Aorta (tissue), 5 donors: ENCODE data around the gene DDIAS. TPM values are rescaled to one million over a fixed set of nuclear protein-coding genes. Genes with fewer than 3 reads are reported as not detected.

Experiments used
- ATAC-seq: fragments of 200-7000 bp; cut with Tn5 transposase; one replicate; pipeline ENCODE4 v1.9.1; 2022; ENCODE audit warnings: moderate library complexity; ENCODE audit not compliant: low FRiP score
- DNase-seq, 2 donors: peaks; one replicate each; pipeline ENCODE4 v3.0.0-alpha.2; 2020
- H3K27ac ChIP-seq, 2 donors: one replicate each; pipeline ENCODE4 v1.5.1; 2013; ENCODE audit warnings: low read length in 2 of 2, mild to moderate bottlenecking in 2 of 2, moderate library complexity in 2 of 2, control low read depth in 1 of 2, inconsistent platforms in 1 of 2, low read depth in 1 of 2
- H3K27me3 ChIP-seq, 2 donors: one replicate each; pipeline ENCODE4 v1.6.1; 2013; ENCODE audit warnings: control low read depth in 1 of 2, low read length in 1 of 2, mild to moderate bottlenecking in 1 of 2, moderate library complexity in 1 of 2; ENCODE audit not compliant: insufficient read depth in 2 of 2, control insufficient read depth in 1 of 2
- H3K36me3 ChIP-seq, 2 donors: one replicate each; pipeline ENCODE4 v1.6.1; 2013; ENCODE audit warnings: control low read depth in 1 of 2, low read length in 1 of 2, mild to moderate bottlenecking in 1 of 2; ENCODE audit not compliant: insufficient read depth in 2 of 2, control insufficient read depth in 1 of 2
- H3K4me1 ChIP-seq, 2 donors: one replicate each; pipeline ENCODE4 v1.6.1; 2013; ENCODE audit warnings: low read length in 2 of 2, control low read depth in 1 of 2, mild to moderate bottlenecking in 1 of 2, moderate library complexity in 1 of 2; ENCODE audit not compliant: insufficient read depth in 2 of 2, control insufficient read depth in 1 of 2
- H3K4me3 ChIP-seq, 2 donors: one replicate each; pipeline ENCODE4 v1.5.1; 2013; ENCODE audit warnings: low read length in 2 of 2, control low read depth in 1 of 2, mild to moderate bottlenecking in 1 of 2
- H3K9me3 ChIP-seq: one replicate; pipeline ENCODE4 v1.6.1; 2013; ENCODE audit warnings: mild to moderate bottlenecking, low read length; ENCODE audit not compliant: control insufficient read depth
- WGBS, 2 donors: extraction: QIAGEN DNeasy Blood & Tissue Kit; methylation state at CpG; one replicate each; pipeline ENCODE4 v1.1.7; 2013; 5-methylcytosine and 5-hydroxymethylcytosine counted together
- intact Hi-C, 2 donors: fragments of 100-400 bp; cut with DNase I; formaldehyde crosslinking; loops; one replicate each; pipeline versions ENCODE4 v1.14.2 to v1.15.0; 2022
- polyA plus RNA-seq, 2 donors: library from polyadenylated mRNA; stranded (reverse); fragments of 200-250 nt; gene quantifications; one replicate each; pipeline ENCODE4 v1.2.3, GENCODE V29; 2013
- total RNA-seq, 2 donors: library from RNA; stranded (reverse); fragmentation: NEBNext Ultra II Directional; extraction: Animal tissue kit (Norgen Biotek cat#: 25700); gene quantifications; one replicate each; pipeline ENCODE4 v1.2.1, GENCODE V29; 2021
- donor health status: healthy with polysubstance abuse.
- donor health status: Bipolar disorder and iron deficiency.
- donor health status: DM: no; HTN: no; CAD: no.
- donor health status: DM: no; HTN: no; CAD: no.
- donor health status: DM: yes; HTN: yes; CAD: no.

Gene DDIAS
- total and polyA plus RNA-seq, 4 donors: 0.18 to 4.1 (median 1.8) TPM

DNA sequence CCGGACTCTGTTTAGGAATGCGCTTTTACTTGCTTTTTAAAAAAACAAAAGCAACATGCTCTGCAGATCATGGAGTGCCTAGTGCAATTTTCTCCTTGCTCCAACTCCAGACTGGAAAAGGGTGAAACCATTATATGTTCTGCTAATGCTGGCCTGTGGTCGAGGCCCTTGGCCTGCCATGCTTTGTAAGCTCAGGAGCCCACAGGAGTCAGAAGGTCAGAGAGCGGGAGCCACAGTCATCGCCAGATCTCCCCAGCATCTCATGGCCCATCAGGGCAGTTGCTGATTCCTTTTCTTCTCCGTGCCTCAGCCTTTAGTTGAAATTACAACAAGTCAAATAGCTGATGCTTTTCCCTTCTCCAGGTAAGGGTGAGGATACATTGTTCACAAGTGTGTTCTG lies 80.3 kb downstream of the DDIAS start:
- intact Hi-C loops: loop anchor here in 1 of 2 donors (10.0 kb wide), 1 partner anchor 77 kb away; the partner anchor contains the start of genes DDIAS and PRCP
- H3K4me3 ChIP-seq: no peak overlapping the region
- no peaks in the 10 kb centered on the region for H3K27me3 ChIP-seq
- peaks cover 0 to 4% of the 10 kb centered on the region in 2 donors for H3K36me3 ChIP-seq
- peaks cover 0 to 9% of the 10 kb centered on the region in 2 donors for H3K4me1 ChIP-seq
- H3K9me3 ChIP-seq: no peaks in the 10 kb centered on the region
- no peak for ATAC-seq
- DNase-seq: no peak
- H3K27ac ChIP-seq: no peak overlapping the region
- WGBS, 2 donors: 91 to 93% methylated on average over 6 of the region's 6 CpGs

Other genes starting within 250 kb of the DDIAS start
- 1 to 10 TPM; 1.7 to 1.9 TPM for gene FAM181B, start 167.9 kb upstream of the DDIAS start, total RNA-seq
- gene FAM181B, start 167.9 kb upstream of the DDIAS start, polyA plus RNA-seq: 1 to 10 TPM; 1.3 to 1.8 TPM
- 100 to 1,000 TPM in 1 of 2 donors, 10 to 100 TPM in 1; 93.7 to 183 TPM for gene PRCP, start 1.3 kb upstream of the DDIAS start, total RNA-seq
- 10 to 100 TPM; 26.2 to 38.9 TPM for gene PRCP, start 1.3 kb upstream of the DDIAS start, polyA plus RNA-seq
- gene RAB30, start 170.2 kb downstream of the DDIAS start, total RNA-seq: 10 to 100 TPM; 20.3 to 44.1 TPM
- 1 to 10 TPM; 2.9 to 3.7 TPM for gene RAB30, start 170.2 kb downstream of the DDIAS start, polyA plus RNA-seq